Panc1 (cell line): ENCODE measurements around the gene LITAFD. TPM values are rescaled to one million over a fixed set of nuclear protein-coding genes. Genes with fewer than 3 reads are reported as not detected.

Experiments
- ATAC-seq: fragments of 200-7000 bp; cut with Tn5 transposase; 2 replicates; pipeline ENCODE4 v1.9.1; 2020; ENCODE audit warnings: mild to moderate bottlenecking, moderate library complexity
- BruUV-seq: library from RNA; stranded (reverse); fragments of 400-500 nt; replicated peaks from 2 replicates; lab custom pipeline; 2021; lab: Mats Ljungman, UMichigan
- CTCF ChIA-PET: fragments of 300-600 bp; sonication (Branson Sonifier 250); formaldehyde crosslinking; loops from one replicate; lab custom pipeline; 2022; ENCODE audit warnings: antibody characterized with exemption; lab: Charles Lee
- POLR2A ChIA-PET: fragments of 300-600 bp; sonication (Branson Sonifier 250); formaldehyde crosslinking; loops from one replicate; lab custom pipeline; 2022; ENCODE audit warnings: antibody characterized with exemption; lab: Charles Lee
- DNase-seq: peaks from one replicate; pipeline ENCODE4 v3.0.0-alpha.2; 2010; ENCODE audit warnings: low read depth, low spot score
- H3K27ac ChIP-seq: 2 replicates; pipeline ENCODE4 v1.5.1; 2011; ENCODE audit warnings: mild to moderate bottlenecking, low read length, inconsistent platforms
- H3K27me3 ChIP-seq: fragments of 200-500 bp; sonication (Bioruptor generic); 2 replicates; pipeline ENCODE4 v1.6.0; 2014; ENCODE audit warnings: low read length, inconsistent platforms; ENCODE audit not compliant: control insufficient read depth, insufficient read depth
- H3K36me3 ChIP-seq: fragments of 200-500 bp; sonication (Bioruptor generic); 2 replicates; pipeline ENCODE4 v1.5.1; 2014; ENCODE audit warnings: inconsistent platforms, mild to moderate bottlenecking, low read length, moderate library complexity; ENCODE audit not compliant: control insufficient read depth, insufficient read depth
- H3K4me1 ChIP-seq: 2 replicates; pipeline ENCODE4 v1.5.1; 2011; ENCODE audit warnings: inconsistent platforms, mild to moderate bottlenecking, low read length, moderate library complexity; ENCODE audit not compliant: control insufficient read depth, insufficient read depth
- H3K4me3 ChIP-seq, 2 experiments: 2 replicates each; pipeline ENCODE4 v1.5.1; 2011 to 2012; ENCODE audit warnings: low read depth in 2 of 2, low read length in 2 of 2, mild to moderate bottlenecking in 2 of 2, inconsistent platforms in 1 of 2, moderate library complexity in 1 of 2
- H3K9me3 ChIP-seq: fragments of 200-500 bp; sonication (Bioruptor generic); 2 replicates; pipeline ENCODE4 v1.5.1; 2014; ENCODE audit warnings: low read depth, mild to moderate bottlenecking, inconsistent platforms, low read length, moderate library complexity; ENCODE audit not compliant: control insufficient read depth, insufficient read depth
- POLR2AphosphoS5 ChIP-seq: IDR thresholded peaks from 2 replicates; pipeline ENCODE4 v1.6.1; 2012; ENCODE audit warnings: mild to moderate bottlenecking, low read depth, low read length, moderate library complexity
- SIN3A ChIP-seq: IDR thresholded peaks from 2 replicates; pipeline ENCODE4 v1.6.1; 2012; ENCODE audit warnings: low read depth, mild to moderate bottlenecking, low read length, moderate library complexity, borderline replicate concordance; ENCODE audit not compliant: insufficient read depth
- TCF7L2 ChIP-seq: IDR thresholded peaks from 2 replicates; pipeline ENCODE4 v1.6.1; 2011; ENCODE audit warnings: mild to moderate bottlenecking, low read depth, low read length, inconsistent platforms
- in situ Hi-C: cut with HindIII; loops from 2 replicates; pipeline ENCODE4 v1.10.0; 2016; ENCODE audit warnings: low sequenced_read_pairs, low pct_unique_long_range_greater_than_20kb
- intact Hi-C: fragments of 100-400 bp; cut with micrococcal nuclease; formaldehyde crosslinking; loops from one replicate; pipeline ENCODE4 v1.10.0; 2022; ENCODE audit not compliant: unreplicated experiment
- total RNA-seq: library from RNA; stranded (reverse); gene quantifications from one replicate; pipeline ENCODE4 v1.2.1, GENCODE V29; 2021; ENCODE audit not compliant: unreplicated experiment
- TF ChIP-seq, protein P1 (sequence below), 2 experiments: IDR thresholded peaks; 2 replicates each; pipeline ENCODE4 v1.6.1; 2011 to 2012; ENCODE audit warnings: low read depth in 2 of 2, control low read depth in 1 of 2, low read length in 1 of 2, mild to moderate bottlenecking in 1 of 2, moderate library complexity in 1 of 2; ENCODE audit not compliant: insufficient read depth in 1 of 2
- TF ChIP-seq, protein P2 (sequence below): fragments of 450-650 bp; IDR thresholded peaks from 2 replicates; pipeline ENCODE4 v1.5.1; 2017; ENCODE audit warnings: mild to moderate bottlenecking

Gene LITAFD
- total RNA-seq, 1 experiment from 2014 or later, result not detected

DNA sequence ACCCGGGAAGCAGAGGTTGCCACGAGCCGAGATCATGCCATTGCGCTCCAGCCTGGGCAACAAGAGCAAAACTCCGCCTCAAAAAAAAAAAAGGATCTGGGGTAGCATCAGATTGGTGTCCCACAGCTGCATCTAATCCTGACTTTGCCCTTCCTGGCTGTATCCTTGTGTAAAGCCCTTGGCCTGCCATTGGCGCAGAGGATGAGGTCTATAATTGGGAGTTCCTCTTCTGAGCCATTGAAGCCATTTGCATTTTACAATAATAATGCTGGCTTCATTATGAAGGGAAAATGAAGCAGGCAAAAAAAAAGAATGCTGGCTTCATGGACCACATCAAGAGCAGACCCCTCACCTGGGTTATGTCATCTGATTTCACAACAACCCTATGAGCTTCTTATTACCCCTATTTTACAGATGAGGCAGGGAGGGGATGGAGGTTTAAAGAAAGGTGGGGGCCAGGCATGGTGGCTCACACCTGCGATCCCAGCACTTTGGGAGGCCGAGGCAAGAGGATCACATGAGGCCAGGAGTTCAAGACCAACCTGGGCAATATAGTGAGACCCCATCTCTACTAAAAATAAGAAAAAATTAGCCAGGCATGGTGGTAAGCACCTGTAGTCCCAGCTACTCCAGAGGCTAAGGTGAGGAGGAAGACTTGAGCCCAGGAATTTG lies 1.2 kb upstream of the LITAFD start:
- in situ Hi-C loops, result no loop called here
- TF ChIP-seq POLR2AphosphoS5 (no peak), SIN3A (no peak)
- CTCF ChIA-PET, result interaction anchor here (1.0 kb wide), 2 partner anchors 12 to 128 kb away, joined by 5 read pairs; partner anchors contain the start of gene CARHSP1
- intact Hi-C loops, result loop anchor here (1.0 to 5.0 kb wide), 2 partner anchors 220 to 314 kb away; no protein-coding TSS in a partner anchor
- Histone ChIP-seq H3K36me3 (no peaks in the 10 kb centered on the region), H3K9me3 (no peaks in the 10 kb centered on the region), H3K27ac (no peak overlapping the region), H3K27me3 (no peaks in the 10 kb centered on the region), H3K4me3 (no peak overlapping the region), H3K4me1 (peaks cover 3% of the 10 kb centered on the region; the same call in 1 of the 2 replicates)
- POLR2A ChIA-PET, result interaction anchor here (0.6 kb wide), 1 partner anchor 12 kb away, joined by 3 read pairs; no protein-coding TSS in a partner anchor
- BruUV-seq, result no TSS peak
- DNase-seq, result no peak
- ATAC-seq, result no peak

DNA sequence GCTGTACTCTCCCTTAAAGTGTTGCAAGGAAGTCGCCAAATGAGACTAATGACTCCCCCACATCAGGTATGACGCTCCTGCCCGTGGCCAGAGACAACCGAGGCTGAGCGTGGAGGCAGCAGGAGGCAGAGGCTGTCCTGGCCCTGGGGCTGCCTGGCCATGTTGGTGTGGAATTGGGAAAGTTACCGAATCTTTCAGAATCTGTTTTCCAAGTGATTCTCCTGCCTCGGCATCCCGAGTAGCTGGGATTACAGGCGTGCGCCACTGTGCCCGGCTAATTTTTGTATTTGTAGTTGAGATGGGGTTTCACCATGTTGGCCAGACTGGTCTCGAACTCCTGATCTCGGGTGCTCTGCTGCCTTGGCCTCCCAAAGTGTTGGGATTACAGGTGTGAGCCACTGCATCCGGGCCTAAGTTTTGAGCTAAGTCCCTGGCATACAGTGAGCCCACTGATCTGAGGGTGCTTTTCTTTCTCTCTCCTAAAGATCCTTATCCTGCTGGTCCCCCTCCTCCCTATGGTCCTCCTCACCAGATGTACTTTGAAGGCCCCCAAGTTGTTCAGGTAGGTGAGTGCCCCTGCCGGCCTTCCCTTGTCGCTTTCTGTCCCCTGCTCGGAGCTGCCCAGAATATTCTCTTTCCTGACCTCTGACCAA lies 700 bp downstream of the LITAFD start:
- Histone ChIP-seq H3K4me1 (peaks cover 4% of the 10 kb centered on the region; the same call in 1 of the 2 replicates), H3K27ac (no peak overlapping the region), H3K36me3 (no peaks in the 10 kb centered on the region), H3K9me3 (no peaks in the 10 kb centered on the region), H3K27me3 (no peaks in the 10 kb centered on the region), H3K4me3 (no peak overlapping the region)
- ChIA-PET POLR2A (no interaction called here), CTCF (no interaction called here)
- DNase-seq (no peak), ATAC-seq (no peak)
- in situ Hi-C loops (no loop called here), intact Hi-C loops (loop anchor here (5.0 kb wide), 1 partner anchor 316 kb away; no protein-coding TSS in a partner anchor)
- no TSS peak for BruUV-seq
- TF ChIP-seq, protein P1, sequence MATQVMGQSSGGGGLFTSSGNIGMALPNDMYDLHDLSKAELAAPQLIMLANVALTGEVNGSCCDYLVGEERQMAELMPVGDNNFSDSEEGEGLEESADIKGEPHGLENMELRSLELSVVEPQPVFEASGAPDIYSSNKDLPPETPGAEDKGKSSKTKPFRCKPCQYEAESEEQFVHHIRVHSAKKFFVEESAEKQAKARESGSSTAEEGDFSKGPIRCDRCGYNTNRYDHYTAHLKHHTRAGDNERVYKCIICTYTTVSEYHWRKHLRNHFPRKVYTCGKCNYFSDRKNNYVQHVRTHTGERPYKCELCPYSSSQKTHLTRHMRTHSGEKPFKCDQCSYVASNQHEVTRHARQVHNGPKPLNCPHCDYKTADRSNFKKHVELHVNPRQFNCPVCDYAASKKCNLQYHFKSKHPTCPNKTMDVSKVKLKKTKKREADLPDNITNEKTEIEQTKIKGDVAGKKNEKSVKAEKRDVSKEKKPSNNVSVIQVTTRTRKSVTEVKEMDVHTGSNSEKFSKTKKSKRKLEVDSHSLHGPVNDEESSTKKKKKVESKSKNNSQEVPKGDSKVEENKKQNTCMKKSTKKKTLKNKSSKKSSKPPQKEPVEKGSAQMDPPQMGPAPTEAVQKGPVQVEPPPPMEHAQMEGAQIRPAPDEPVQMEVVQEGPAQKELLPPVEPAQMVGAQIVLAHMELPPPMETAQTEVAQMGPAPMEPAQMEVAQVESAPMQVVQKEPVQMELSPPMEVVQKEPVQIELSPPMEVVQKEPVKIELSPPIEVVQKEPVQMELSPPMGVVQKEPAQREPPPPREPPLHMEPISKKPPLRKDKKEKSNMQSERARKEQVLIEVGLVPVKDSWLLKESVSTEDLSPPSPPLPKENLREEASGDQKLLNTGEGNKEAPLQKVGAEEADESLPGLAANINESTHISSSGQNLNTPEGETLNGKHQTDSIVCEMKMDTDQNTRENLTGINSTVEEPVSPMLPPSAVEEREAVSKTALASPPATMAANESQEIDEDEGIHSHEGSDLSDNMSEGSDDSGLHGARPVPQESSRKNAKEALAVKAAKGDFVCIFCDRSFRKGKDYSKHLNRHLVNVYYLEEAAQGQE (IDR thresholded peaks at IDR 0.05; ENCODE audit: insufficient read depth in 1 of 2, low read depth in 2 of 2, low read length in 1 of 2), result no peak
- no peak for TF ChIP-seq POLR2AphosphoS5
- TF ChIP-seq, protein P2, sequence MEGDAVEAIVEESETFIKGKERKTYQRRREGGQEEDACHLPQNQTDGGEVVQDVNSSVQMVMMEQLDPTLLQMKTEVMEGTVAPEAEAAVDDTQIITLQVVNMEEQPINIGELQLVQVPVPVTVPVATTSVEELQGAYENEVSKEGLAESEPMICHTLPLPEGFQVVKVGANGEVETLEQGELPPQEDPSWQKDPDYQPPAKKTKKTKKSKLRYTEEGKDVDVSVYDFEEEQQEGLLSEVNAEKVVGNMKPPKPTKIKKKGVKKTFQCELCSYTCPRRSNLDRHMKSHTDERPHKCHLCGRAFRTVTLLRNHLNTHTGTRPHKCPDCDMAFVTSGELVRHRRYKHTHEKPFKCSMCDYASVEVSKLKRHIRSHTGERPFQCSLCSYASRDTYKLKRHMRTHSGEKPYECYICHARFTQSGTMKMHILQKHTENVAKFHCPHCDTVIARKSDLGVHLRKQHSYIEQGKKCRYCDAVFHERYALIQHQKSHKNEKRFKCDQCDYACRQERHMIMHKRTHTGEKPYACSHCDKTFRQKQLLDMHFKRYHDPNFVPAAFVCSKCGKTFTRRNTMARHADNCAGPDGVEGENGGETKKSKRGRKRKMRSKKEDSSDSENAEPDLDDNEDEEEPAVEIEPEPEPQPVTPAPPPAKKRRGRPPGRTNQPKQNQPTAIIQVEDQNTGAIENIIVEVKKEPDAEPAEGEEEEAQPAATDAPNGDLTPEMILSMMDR, result no peak
- no peak for TF ChIP-seq SIN3A
- no peak for TF ChIP-seq TCF7L2
